CD8-positive, alpha-beta memory T cell (primary cell): ENCODE results near the gene SPSB2. TPM values are rescaled to one million over a fixed set of nuclear protein-coding genes. Genes with fewer than 3 reads are reported as not detected.

ENCODE experiments used
- CTCF ChIA-PET: fragments of 350-600 bp; sonication (Branson Sonifier 250); formaldehyde crosslinking; loops from one replicate; lab custom pipeline; 2021; ENCODE audit warnings: antibody characterized with exemption; lab: Charles Lee
- POLR2A ChIA-PET: fragments of 350-600 bp; sonication (Branson Sonifier 250); formaldehyde crosslinking; loops from one replicate; lab custom pipeline; 2021; ENCODE audit warnings: antibody characterized with exemption; lab: Charles Lee
- DNase-seq, 5 donors: peaks; one replicate each; pipeline versions ENCODE4 v3.0.0 to v3.0.0-alpha.2; 2020 to 2022; ENCODE audit warnings: mixed read lengths in 1 of 5
- H3K27ac ChIP-seq: one replicate; pipeline ENCODE4 v1.7.0; 2013; ENCODE audit warnings: low read depth, mild to moderate bottlenecking, low read length, moderate library complexity
- H3K27me3 ChIP-seq: 2 replicates; pipeline ENCODE4 v1.7.0; 2013; ENCODE audit warnings: low read length, mild to moderate bottlenecking; ENCODE audit not compliant: insufficient read depth, poor library complexity, severe bottlenecking
- H3K36me3 ChIP-seq: 2 replicates; pipeline ENCODE4 v1.7.0; 2013; ENCODE audit warnings: mild to moderate bottlenecking, low read length, moderate library complexity; ENCODE audit not compliant: insufficient read depth
- H3K4me1 ChIP-seq: 2 replicates; pipeline ENCODE4 v1.7.0; 2013; ENCODE audit warnings: mild to moderate bottlenecking, low read length, moderate library complexity; ENCODE audit not compliant: insufficient read depth
- H3K4me3 ChIP-seq: 2 replicates; pipeline ENCODE4 v1.7.0; 2013; ENCODE audit warnings: mild to moderate bottlenecking, low read length
- H3K9me3 ChIP-seq: 2 replicates; pipeline ENCODE4 v1.7.0; 2013; ENCODE audit warnings: mild to moderate bottlenecking, low read length
- H3K27ac Mint-ChIP-seq, 8 donors: one replicate each; pipeline ENCODE4 v1.8.0; 2020 to 2021; ENCODE audit warnings: mixed read lengths in 8 of 8, mild to moderate bottlenecking in 6 of 8, inconsistent platforms in 3 of 8, moderate library complexity in 3 of 8
- H3K27me3 Mint-ChIP-seq, 2 donors: one replicate each; pipeline ENCODE4 v1.8.0; 2020 to 2021; ENCODE audit warnings: mixed read lengths in 2 of 2, mild to moderate bottlenecking in 1 of 2, moderate library complexity in 1 of 2
- H3K36me3 Mint-ChIP-seq, 3 donors: one replicate each; pipeline ENCODE4 v1.8.0; 2020 to 2021; ENCODE audit warnings: mixed read lengths in 3 of 3, inconsistent platforms in 1 of 3, mild to moderate bottlenecking in 1 of 3
- H3K4me1 Mint-ChIP-seq, 3 donors: one replicate each; pipeline ENCODE4 v1.8.0; 2020 to 2021; ENCODE audit warnings: mixed read lengths in 3 of 3, inconsistent platforms in 1 of 3, mild to moderate bottlenecking in 1 of 3
- H3K4me3 Mint-ChIP-seq, 7 donors: one replicate each; pipeline ENCODE4 v1.8.0; 2020 to 2021; ENCODE audit warnings: mixed read lengths in 7 of 7, mild to moderate bottlenecking in 6 of 7, moderate library complexity in 4 of 7, inconsistent platforms in 2 of 7
- H3K9me3 Mint-ChIP-seq, 5 donors: one replicate each; pipeline ENCODE4 v1.8.0; 2020 to 2022; ENCODE audit warnings: mixed read lengths in 5 of 5, mild to moderate bottlenecking in 3 of 5, moderate library complexity in 2 of 5, inconsistent platforms in 1 of 5
- polyA plus RNA-seq: library from polyadenylated mRNA; unstranded; fragments of 300-500 nt; fragmentation: Illumina TruSeq; gene quantifications from one replicate; pipeline ENCODE4 v1.2.3, GENCODE V29; 2021
- total RNA-seq, 2 experiments: library from RNA; stranded (reverse); gene quantifications; one replicate each; pipeline ENCODE4 v1.2.3, GENCODE V29; 2021

SPSB2 gene
- total and polyA plus RNA-seq, 3 experiments from 2014 or later = 7.7 to 11.4 (median 8.1) TPM

DNA sequence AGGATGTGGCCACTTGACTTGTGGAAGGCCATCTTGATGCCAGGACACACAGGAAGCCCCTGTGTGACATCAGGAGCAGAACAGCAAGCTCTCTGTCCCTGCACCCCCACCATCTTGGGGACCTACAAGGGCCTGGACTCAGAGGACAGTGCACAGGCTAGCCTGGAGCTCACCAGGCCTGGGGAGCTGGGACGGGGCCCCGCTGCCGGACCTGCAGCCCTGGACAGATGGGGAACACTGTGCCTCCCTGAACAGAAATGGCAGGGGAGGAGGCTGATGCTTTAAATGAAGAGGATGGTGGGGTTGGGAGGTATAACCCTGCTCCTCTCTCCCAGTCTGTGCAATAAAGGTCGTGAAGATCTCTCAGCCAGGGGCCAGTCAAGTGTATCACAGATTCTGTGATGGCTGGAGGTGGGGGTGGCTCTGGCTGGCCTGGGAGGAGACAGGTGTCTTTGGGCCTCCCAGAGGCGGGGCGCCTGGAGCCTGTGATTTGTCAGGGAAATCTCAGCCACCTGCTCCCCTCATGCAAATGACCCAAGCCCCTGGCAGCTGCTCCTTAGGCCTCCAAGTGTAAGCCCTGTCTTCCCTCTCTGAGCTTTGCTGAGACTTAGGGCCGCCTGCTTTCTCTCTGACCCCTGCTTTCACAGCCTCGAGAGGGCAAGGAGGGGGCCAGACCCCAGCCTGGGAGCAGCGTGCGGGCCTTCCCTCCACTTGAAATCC is 33.5 kb downstream of the SPSB2 start:
- no peak overlapping the region for H3K4me3 ChIP-seq
- H3K36me3 Mint-ChIP-seq = peaks cover 0 to 7% (median under 1%) of the 10 kb centered on the region in 3 donors
- H3K9me3 ChIP-seq = no peaks in the 10 kb centered on the region
- no peak for DNase-seq
- no peaks in the 10 kb centered on the region for H3K9me3 Mint-ChIP-seq
- no peaks in the 10 kb centered on the region for H3K27me3 ChIP-seq
- ChIA-PET CTCF (interaction anchor here (1.9 kb wide), 1 partner anchor 13 kb away, joined by 5 read pairs; no protein-coding TSS in a partner anchor), POLR2A (no interaction called here)
- H3K36me3 ChIP-seq = no peaks in the 10 kb centered on the region
- peaks cover 6% of the 10 kb centered on the region for H3K4me1 ChIP-seq
- no peaks in the 10 kb centered on the region for H3K27me3 Mint-ChIP-seq
- H3K27ac ChIP-seq = no peak overlapping the region
- no peak overlapping the region for H3K4me3 Mint-ChIP-seq
- H3K4me1 Mint-ChIP-seq = peaks cover 0 to 4% (median 3%) of the 10 kb centered on the region in 3 donors
- H3K27ac Mint-ChIP-seq = no peak overlapping the region

GRCh38 chr12:6838854-6839253 is 34.2 kb downstream of the SPSB2 start:
- Histone ChIP-seq H3K4me3 (no peak overlapping the region), H3K4me1 (peaks cover 6% of the 10 kb centered on the region), H3K36me3 (no peaks in the 10 kb centered on the region), H3K9me3 (no peaks in the 10 kb centered on the region), H3K27me3 (no peaks in the 10 kb centered on the region), H3K27ac (no peak overlapping the region)
- ChIA-PET CTCF (interaction anchor here (1.9 kb wide), 1 partner anchor 12 kb away, joined by 5 read pairs; no protein-coding TSS in a partner anchor), POLR2A (no interaction called here)
- Mint-ChIP-seq H3K9me3 (no peaks in the 10 kb centered on the region), H3K4me3 (no peak overlapping the region), H3K36me3 (peaks cover 0 to 10% (median 0%) of the 10 kb centered on the region in 3 donors), H3K27ac (no peak overlapping the region), H3K27me3 (no peaks in the 10 kb centered on the region), H3K4me1 (peaks cover 0 to 4% (median 3%) of the 10 kb centered on the region in 3 donors)
- no peak for DNase-seq

DNA sequence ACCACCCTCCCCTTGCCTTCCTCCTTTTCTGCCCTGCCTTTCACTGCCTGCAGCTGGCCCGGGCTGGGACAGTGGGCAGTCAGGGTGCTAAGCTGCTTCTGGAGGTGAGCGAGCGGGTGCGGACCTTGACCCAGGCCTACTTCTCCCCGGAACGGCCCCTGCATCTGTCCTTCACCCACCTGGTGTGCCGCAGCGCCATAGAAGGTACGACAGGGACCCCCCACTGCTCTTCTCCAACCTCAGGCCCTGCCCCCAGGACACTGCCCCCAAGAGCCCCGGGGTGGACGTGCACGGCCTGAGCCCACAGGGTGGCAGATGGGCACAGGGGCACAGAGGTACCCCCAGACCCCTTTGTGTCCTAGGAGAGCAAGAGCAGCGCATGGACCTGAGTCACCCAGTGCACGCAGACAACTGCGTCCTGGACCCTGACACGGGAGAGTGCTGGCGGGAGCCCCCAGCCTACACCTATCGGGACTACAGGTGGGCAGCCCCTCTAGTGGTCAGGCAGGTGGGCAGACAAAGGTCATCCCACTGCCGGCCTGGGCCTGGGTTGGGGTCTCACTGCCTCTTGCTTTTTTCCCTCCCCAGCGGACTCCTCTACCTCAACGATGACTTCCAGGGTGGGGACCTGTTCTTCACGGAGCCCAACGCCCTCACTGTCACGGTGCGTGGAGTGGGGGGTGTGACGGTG is 35.6 kb downstream of the SPSB2 start:
- ChIA-PET POLR2A (interaction anchor here (0.6 kb wide), 1 partner anchor 75 kb away, joined by 3 read pairs; no protein-coding TSS in a partner anchor), CTCF (interaction anchor here (0.9 to 7.5 kb wide), 7 partner anchors 12 to 85 kb away, joined by 3 to 91 read pairs (median 6); partner anchors contain the start of genes CDCA3, MLF2, SPSB2 and USP5)
- H3K27ac Mint-ChIP-seq = peak overlapping the region in 1 of 8 donors; percentile 75
- no peak overlapping the region for H3K4me3 Mint-ChIP-seq
- H3K4me1 ChIP-seq = peaks cover 6% of the 10 kb centered on the region
- peaks cover 0 to 4% (median 3%) of the 10 kb centered on the region in 3 donors for H3K4me1 Mint-ChIP-seq
- H3K36me3 Mint-ChIP-seq = peaks cover 0 to 14% (median 0%) of the 10 kb centered on the region in 3 donors
- H3K27me3 Mint-ChIP-seq = no peaks in the 10 kb centered on the region
- no peak for DNase-seq
- H3K4me3 ChIP-seq = no peak overlapping the region
- H3K9me3 Mint-ChIP-seq = no peaks in the 10 kb centered on the region
- H3K9me3 ChIP-seq = no peaks in the 10 kb centered on the region
- H3K27me3 ChIP-seq = no peaks in the 10 kb centered on the region
- no peaks in the 10 kb centered on the region for H3K36me3 ChIP-seq
- no peak overlapping the region for H3K27ac ChIP-seq

DNA sequence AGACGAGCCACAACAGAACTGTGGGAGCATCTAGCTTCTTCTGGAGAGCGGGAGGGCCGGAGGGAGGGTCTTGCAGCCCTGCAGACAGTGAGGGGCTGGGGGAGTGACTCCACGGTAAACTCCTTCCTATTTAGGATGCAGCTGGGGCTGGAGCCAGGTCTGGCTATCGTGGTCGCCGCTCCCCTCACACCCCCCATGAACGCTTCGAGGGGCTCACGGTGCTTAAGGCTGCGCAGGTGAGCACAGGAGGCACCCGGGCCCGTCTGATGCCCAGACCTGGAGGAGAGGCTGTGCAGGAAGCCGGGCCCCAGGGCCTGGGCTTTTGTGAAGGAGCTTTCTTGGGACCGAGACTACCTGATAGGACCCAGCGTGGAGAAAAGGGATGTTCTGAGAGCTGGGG is 36.3 kb downstream of the SPSB2 start:
- Histone ChIP-seq H3K36me3 (no peaks in the 10 kb centered on the region), H3K4me1 (peaks cover 6% of the 10 kb centered on the region), H3K27me3 (no peaks in the 10 kb centered on the region), H3K27ac (no peak overlapping the region), H3K4me3 (no peak overlapping the region), H3K9me3 (no peaks in the 10 kb centered on the region)
- Mint-ChIP-seq H3K36me3 (peaks cover 0 to 17% (median 0%) of the 10 kb centered on the region in 3 donors), H3K27ac (no peak overlapping the region), H3K27me3 (peaks cover 0 to 2% of the 10 kb centered on the region in 2 donors), H3K9me3 (no peaks in the 10 kb centered on the region), H3K4me3 (no peak overlapping the region), H3K4me1 (peaks cover 0 to 4% (median 3%) of the 10 kb centered on the region in 3 donors)
- CTCF ChIA-PET = interaction anchor here (0.9 to 7.5 kb wide), 8 partner anchors 12 to 84 kb away, joined by 3 to 91 read pairs (median 6); partner anchors contain the start of genes CDCA3, MLF2, SPSB2 and USP5
- DNase-seq = no peak
- POLR2A ChIA-PET = interaction anchor here (0.6 kb wide), 1 partner anchor 75 kb away, joined by 3 read pairs; no protein-coding TSS in a partner anchor

DNA sequence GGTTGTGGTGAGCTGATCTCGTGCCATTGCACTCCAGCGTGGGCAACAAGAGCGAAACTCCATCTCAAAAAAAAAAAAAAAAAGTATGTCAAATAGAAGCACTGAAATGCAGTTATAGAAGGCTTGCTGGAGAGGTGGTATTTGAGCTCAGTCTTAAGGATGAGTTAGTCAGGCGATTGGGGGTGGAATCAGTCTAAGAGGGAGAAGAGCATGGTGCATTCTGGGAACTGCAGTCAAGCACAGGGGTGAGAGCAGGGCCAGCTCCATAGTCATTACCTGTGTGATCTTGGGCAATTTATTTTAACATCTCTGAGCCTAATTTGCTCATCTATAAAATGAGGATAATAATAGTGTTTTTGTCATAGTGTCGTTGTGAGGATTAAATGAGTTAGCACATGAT is 38.2 kb downstream of the SPSB2 start:
- H3K36me3 ChIP-seq = no peaks in the 10 kb centered on the region
- Mint-ChIP-seq H3K27me3 (peaks cover 4 to 8% of the 10 kb centered on the region in 2 donors), H3K4me1 (peaks cover 0 to 4% (median 3%) of the 10 kb centered on the region in 3 donors), H3K4me3 (no peak overlapping the region), H3K36me3 (peaks cover 0 to 23% (median 0%) of the 10 kb centered on the region in 3 donors), H3K27ac (peak overlapping the region in 1 of 8 donors; percentile 33), H3K9me3 (no peaks in the 10 kb centered on the region)
- H3K27ac ChIP-seq = no peak overlapping the region
- no peak for DNase-seq
- ChIA-PET POLR2A (interaction anchor here (0.6 kb wide), 1 partner anchor 18 kb away, joined by 3 read pairs; no protein-coding TSS in a partner anchor), CTCF (interaction anchor here (0.7 to 7.5 kb wide), 15 partner anchors 10 to 315 kb away, joined by 3 to 91 read pairs (median 5); partner anchors contain the start of genes CDCA3, LPAR5, MLF2 and SPSB2)
- peaks cover 6% of the 10 kb centered on the region for H3K4me1 ChIP-seq
- H3K9me3 ChIP-seq = no peaks in the 10 kb centered on the region
- H3K4me3 ChIP-seq = no peak overlapping the region
- H3K27me3 ChIP-seq = no peaks in the 10 kb centered on the region

DNA sequence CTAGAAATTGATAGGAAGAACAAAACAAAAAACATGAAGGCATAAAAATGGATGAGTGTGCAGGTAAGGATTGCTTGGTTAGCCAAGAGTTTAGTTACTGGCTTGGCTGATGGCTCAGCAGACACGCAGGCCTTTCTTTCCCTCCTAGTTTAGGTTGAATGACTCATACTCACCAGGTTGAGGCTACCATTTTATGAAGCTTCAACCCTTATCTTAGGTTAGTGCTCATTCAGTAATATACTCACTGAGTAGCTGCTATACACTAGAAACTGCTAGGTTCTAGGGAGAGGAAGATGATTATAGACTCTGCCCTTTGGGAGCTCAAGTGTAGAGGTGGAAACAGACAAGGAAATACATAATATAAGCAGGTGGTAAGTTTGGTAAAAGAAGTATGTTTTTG is 38.8 kb downstream of the SPSB2 start:
- Histone ChIP-seq H3K27me3 (peaks cover 3% of the 10 kb centered on the region), H3K9me3 (no peaks in the 10 kb centered on the region), H3K36me3 (no peaks in the 10 kb centered on the region), H3K27ac (no peak overlapping the region), H3K4me1 (peaks cover 12% of the 10 kb centered on the region), H3K4me3 (no peak overlapping the region)
- H3K36me3 Mint-ChIP-seq = peaks cover 0 to 23% (median 0%) of the 10 kb centered on the region in 3 donors
- peaks cover 5 to 8% of the 10 kb centered on the region in 2 donors for H3K27me3 Mint-ChIP-seq
- ChIA-PET POLR2A (interaction anchor here (0.5 to 0.6 kb wide), 2 partner anchors 39 to 113 kb away, joined by 3 to 5 read pairs; partner anchors contain the start of gene SPSB2), CTCF (interaction anchor here (1.1 to 7.5 kb wide), 11 partner anchors 9 to 316 kb away, joined by 3 to 91 read pairs (median 5); partner anchors contain the start of genes CDCA3, MLF2, SPSB2 and USP5)
- H3K4me1 Mint-ChIP-seq = peaks cover 4 to 8% (median 6%) of the 10 kb centered on the region in 3 donors
- DNase-seq = no peak
- peak overlapping the region in 1 of 8 donors; percentile 5 for H3K27ac Mint-ChIP-seq
- H3K9me3 Mint-ChIP-seq = no peaks in the 10 kb centered on the region
- H3K4me3 Mint-ChIP-seq = peak overlapping the region in 1 of 7 donors; percentile 5

GRCh38 chr12:6833189-6833890 is 39.8 kb downstream of the SPSB2 start:
- Mint-ChIP-seq H3K27me3 (peaks cover 8 to 10% of the 10 kb centered on the region in 2 donors), H3K4me1 (peaks cover 4 to 14% (median 8%) of the 10 kb centered on the region in 3 donors), H3K4me3 (no peak overlapping the region), H3K9me3 (no peaks in the 10 kb centered on the region), H3K36me3 (peaks cover 0 to 24% (median 0%) of the 10 kb centered on the region in 3 donors), H3K27ac (no peak overlapping the region)
- Histone ChIP-seq H3K4me3 (no peak overlapping the region), H3K4me1 (peaks cover 12% of the 10 kb centered on the region), H3K36me3 (no peaks in the 10 kb centered on the region), H3K9me3 (no peaks in the 10 kb centered on the region), H3K27me3 (peaks cover 3% of the 10 kb centered on the region), H3K27ac (no peak overlapping the region)
- DNase-seq = no peak
- POLR2A ChIA-PET = interaction anchor here (0.6 kb wide), 1 partner anchor 40 kb away, joined by 3 read pairs; the partner anchor contains the start of gene SPSB2
- CTCF ChIA-PET = interaction anchor here (0.6 to 7.5 kb wide), 8 partner anchors 9 to 275 kb away, joined by 3 to 91 read pairs (median 5); partner anchors contain the start of genes CDCA3, MLF2, SPSB2 and USP5
